ENCODE data around the gene ADCY1.

ADCY1 gene

GRCh38 chr7:45684910-45685618, 110.9 kb downstream of the ADCY1 start:
- TF ChIP-seq GATA3 (IDR thresholded peaks at IDR 0.05; ENCODE audit: low read depth, low read length) (no peak), GATA2 (IDR thresholded peaks at IDR 0.05; ENCODE audit: low read depth, low read length) (no peak)

GRCh38 chr7:45685619-45686240, 111.6 kb downstream of the ADCY1 start:
- TF ChIP-seq GATA2 (IDR thresholded peaks at IDR 0.05; ENCODE audit: low read depth, low read length): no peak
- no peak for TF ChIP-seq GATA3 (IDR thresholded peaks at IDR 0.05; ENCODE audit: low read depth, low read length)

- TF ChIP-seq GATA2 (IDR thresholded peaks at IDR 0.05; ENCODE audit: low read depth, low read length) (no peak), GATA3 (IDR thresholded peaks at IDR 0.05; ENCODE audit: low read depth, low read length) (no peak)
These were observed 112.4 kb downstream of the ADCY1 start for GRCh38 chr7:45686441-45687184.

- TF ChIP-seq GATA2 (IDR thresholded peaks at IDR 0.05; ENCODE audit: low read depth, low read length) (no peak), GATA3 (IDR thresholded peaks at IDR 0.05; ENCODE audit: low read depth, low read length) (no peak)
These were observed 113.0 kb downstream of the ADCY1 start for GRCh38 chr7:45687185-45687560.

- TF ChIP-seq GATA2 (IDR thresholded peaks at IDR 0.05; ENCODE audit: low read depth, low read length): no peak
- no peak for TF ChIP-seq GATA3 (IDR thresholded peaks at IDR 0.05; ENCODE audit: low read depth, low read length)
These were observed 113.6 kb downstream of the ADCY1 start for GRCh38 chr7:45687721-45688120.

- TF ChIP-seq GATA2 (IDR thresholded peaks at IDR 0.05; ENCODE audit: low read depth, low read length): no peak
- no peak for TF ChIP-seq GATA3 (IDR thresholded peaks at IDR 0.05; ENCODE audit: low read depth, low read length)
These were observed 114.2 kb downstream of the ADCY1 start for GRCh38 chr7:45688382-45688781.

GRCh38 chr7:45689011-45689796, 115.0 kb downstream of the ADCY1 start:
- TF ChIP-seq GATA3 (IDR thresholded peaks at IDR 0.05; ENCODE audit: low read depth, low read length) (no peak), GATA2 (IDR thresholded peaks at IDR 0.05; ENCODE audit: low read depth, low read length) (no peak)

DNA sequence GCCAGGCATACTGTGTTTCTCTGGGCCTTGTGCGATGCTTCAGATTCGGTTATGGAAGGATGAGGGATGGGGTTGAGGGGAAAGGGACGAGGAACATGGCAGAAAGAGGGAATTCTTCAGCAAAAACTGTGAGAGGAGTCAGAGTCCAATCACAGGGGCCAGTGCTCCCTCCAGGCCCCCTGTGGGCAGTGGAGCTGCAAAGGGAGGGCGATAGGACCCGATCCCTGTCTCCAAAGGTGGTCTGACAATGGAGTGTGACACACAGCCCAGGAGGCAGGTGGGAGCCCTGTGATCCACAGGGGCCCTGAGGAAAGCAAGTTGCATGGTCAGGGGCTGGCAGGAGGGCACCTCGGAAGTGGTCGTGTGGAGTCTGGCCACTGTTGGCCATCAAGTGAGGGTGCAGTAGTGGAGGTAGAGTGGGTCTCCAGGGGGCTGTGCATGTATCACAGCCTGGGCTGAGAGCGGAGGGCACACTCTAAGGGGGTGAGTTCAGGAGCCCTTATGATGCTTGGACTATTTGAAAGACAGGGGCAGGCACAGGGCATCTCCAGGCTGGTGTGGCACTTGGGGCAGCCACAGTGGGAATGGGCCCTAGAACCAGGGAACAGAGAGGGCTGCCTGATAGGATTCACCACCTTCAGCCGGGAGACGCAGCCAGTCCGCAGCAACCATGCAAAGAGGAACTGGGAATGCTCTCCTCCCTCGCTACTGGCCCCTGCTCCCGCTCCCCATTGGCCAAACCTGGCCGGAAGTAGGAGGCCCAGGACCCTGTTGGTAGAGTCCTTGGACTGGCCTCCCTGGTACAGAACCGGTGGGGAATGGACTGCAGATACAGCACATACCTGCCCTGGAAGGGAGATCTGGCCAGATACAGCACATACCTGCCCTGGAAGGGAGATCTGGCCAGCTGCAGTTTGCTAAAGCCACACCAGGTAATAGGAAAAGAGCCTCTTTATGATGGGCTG, 115.9 kb downstream of the ADCY1 start:
- no peak for TF ChIP-seq GATA2 (IDR thresholded peaks at IDR 0.05; ENCODE audit: low read depth, low read length)
- no peak for TF ChIP-seq GATA3 (IDR thresholded peaks at IDR 0.05; ENCODE audit: low read depth, low read length)

DNA sequence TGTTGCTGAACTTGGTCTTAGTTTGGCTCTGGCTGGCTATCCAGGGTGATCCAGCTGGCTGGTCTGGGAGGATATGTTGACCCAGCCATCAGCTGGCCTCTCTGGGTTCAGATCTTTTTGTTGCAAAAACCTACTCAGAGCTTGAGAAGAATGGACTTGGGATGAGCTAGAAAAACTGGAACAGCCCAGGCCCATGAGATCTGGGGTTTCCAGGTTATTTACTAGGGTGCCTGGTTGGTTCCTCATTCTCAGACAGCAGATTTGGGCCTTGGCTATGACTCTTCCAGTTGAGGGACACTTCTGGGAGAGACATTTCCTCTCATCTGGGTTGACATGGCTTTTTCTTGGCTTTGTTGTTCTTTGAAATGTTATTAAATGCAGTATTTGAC, 116.6 kb downstream of the ADCY1 start:
- no peak for TF ChIP-seq GATA3 (IDR thresholded peaks at IDR 0.05; ENCODE audit: low read depth, low read length)
- TF ChIP-seq GATA2 (IDR thresholded peaks at IDR 0.05; ENCODE audit: low read depth, low read length): no peak

DNA sequence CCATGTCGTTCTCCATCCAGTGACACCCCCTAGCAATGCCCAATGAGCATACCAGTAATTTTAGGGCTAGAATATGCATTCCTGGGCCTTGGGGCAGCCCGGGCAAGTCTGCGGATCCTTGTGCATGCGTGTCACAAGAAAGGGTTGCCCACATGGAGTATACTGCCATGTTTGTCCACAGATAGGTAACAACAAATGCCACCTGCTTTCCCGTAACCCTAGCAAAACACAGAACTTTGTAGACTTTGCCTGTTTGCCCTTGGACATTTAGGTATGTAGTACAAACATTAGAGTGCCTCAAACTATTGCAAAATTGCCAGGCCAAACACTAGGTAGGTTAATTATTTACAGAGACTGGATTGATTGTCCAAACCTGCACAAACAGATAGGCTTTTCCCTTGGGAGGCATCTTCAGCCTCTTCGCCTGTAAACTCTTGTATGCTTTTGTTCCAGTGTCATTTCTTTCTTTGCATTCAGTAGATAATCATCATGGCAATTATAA, 117.0 kb downstream of the ADCY1 start:
- no peak for TF ChIP-seq GATA3 (IDR thresholded peaks at IDR 0.05; ENCODE audit: low read depth, low read length)
- no peak for TF ChIP-seq GATA2 (IDR thresholded peaks at IDR 0.05; ENCODE audit: low read depth, low read length)

GRCh38 chr7:45692031-45692430, 117.9 kb downstream of the ADCY1 start:
- TF ChIP-seq GATA3 (IDR thresholded peaks at IDR 0.05; ENCODE audit: low read depth, low read length) (no peak), GATA2 (IDR thresholded peaks at IDR 0.05; ENCODE audit: low read depth, low read length) (no peak)

GRCh38 chr7:45695249-45695995, 121.3 kb downstream of the ADCY1 start:
- no peak for TF ChIP-seq GATA2 (IDR thresholded peaks at IDR 0.05; ENCODE audit: low read depth, low read length)
- no peak for TF ChIP-seq GATA3 (IDR thresholded peaks at IDR 0.05; ENCODE audit: low read depth, low read length)
